ENCODE measurements around the gene ERGIC1. TPM values are rescaled to one million over a fixed set of nuclear protein-coding genes. Genes with fewer than 3 reads are reported as not detected.

The ERGIC1 gene
- total and polyA plus RNA-seq, 2 of the 8 experiments (the other 6 are each of a cell fraction or from before 2014, with no cell fraction given) = 95.3 to 106 TPM

DNA sequence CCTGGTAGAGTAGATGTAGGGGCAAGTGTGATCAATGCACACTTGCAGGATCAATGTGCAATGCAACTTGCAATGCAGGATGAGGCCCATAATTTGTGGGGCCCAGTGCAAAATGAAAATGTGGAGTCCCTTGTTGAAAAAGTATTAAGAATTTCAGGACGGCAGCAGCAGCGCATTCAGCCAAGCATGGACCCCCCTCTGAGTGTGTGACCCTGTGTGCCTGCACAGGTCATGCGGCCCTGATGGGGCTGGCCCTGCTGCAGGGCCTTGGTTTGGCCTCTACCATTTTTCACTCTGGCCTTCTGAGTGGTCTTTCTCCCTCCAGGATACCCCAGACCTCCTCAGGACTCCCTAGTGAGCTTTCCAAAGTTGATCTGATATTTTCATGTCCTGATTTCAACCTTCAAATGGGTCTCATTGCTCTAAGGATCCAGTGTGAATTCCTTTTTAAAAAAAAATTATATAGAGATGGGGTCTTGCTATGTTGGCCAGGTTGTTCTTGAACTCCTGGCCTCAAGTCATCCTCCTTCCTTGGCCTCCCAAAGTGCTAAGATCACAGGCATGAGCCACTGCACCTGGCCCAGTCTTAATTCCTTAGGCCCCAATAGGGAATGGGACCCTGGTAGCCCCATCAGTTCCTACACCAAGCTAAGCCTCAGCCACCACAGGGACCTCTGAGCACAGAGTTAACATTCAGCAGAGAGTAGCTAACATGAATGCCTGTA lies 4.3 kb downstream of the ERGIC1 start:
- Histone ChIP-seq H3K79me1 (ENCODE audit: low read depth, low read length) (peaks cover 21% of the 10 kb centered on the region), H3K4me2 (ENCODE audit: insufficient read depth in 1 of 2, low read depth in 2 of 2, low read length in 2 of 2) (no peak overlapping the region), H3K79me2 (ENCODE audit: control insufficient read depth in 1 of 2, insufficient read depth in 2 of 2, low read length in 2 of 2) (peaks cover 16 to 80% of the 10 kb centered on the region in 2 experiments), H2BK120ac (replicated peaks; ENCODE audit: low read depth, low read length) (no peak overlapping the region), H3K18ac (ENCODE audit: extremely low read depth, low read length) (no peak overlapping the region), H3K14ac (ENCODE audit: insufficient read length) (no peak overlapping the region), H3K9me3 (ENCODE audit: insufficient read depth in 2 of 2, low read depth in 1 of 2, low read length in 1 of 2) (no peaks in the 10 kb centered on the region), H3K23ac (ENCODE audit: insufficient read length) (no peak overlapping the region), H2AK5ac (ENCODE audit: low read depth, low read length) (no peak overlapping the region), H2AFZ (ENCODE audit: low read length) (no peak overlapping the region), H3K4me3 (ENCODE audit: extremely low read depth in 1 of 4, insufficient read depth in 2 of 4, low read depth in 3 of 4, low read length in 4 of 4) (no peak overlapping the region), H3K36me3 (ENCODE audit: control insufficient read depth in 2 of 4, insufficient read depth in 4 of 4, low read length in 3 of 4) (peaks cover 0 to 8% (median 4%) of the 10 kb centered on the region in 4 experiments; a peak in 3 of 8 replicates), H3K4me1 (replicated peaks in 1 of 4; ENCODE audit: control insufficient read depth in 3 of 4, insufficient read depth in 4 of 4, low read length in 3 of 4) (peaks cover 2 to 8% (median 6%) of the 10 kb centered on the region in 4 experiments), H4K5ac (ENCODE audit: insufficient read length, low read depth, low read length) (no peak overlapping the region), H2BK15ac (ENCODE audit: low read length) (no peak overlapping the region), H4K91ac (replicated peaks; ENCODE audit: insufficient read length, low read length) (no peak overlapping the region), H2BK5ac (ENCODE audit: low read depth, low read length) (no peak overlapping the region), H2BK20ac (ENCODE audit: low read length) (no peak overlapping the region), H4K20me1 (replicated peaks in 1 of 2; ENCODE audit: control insufficient read depth in 1 of 2, insufficient read depth in 2 of 2, low read length in 2 of 2) (peaks cover 10 to 41% of the 10 kb centered on the region in 2 experiments), H2BK12ac (ENCODE audit: low read depth, low read length) (no peak overlapping the region), H3K27me3 (replicated peaks in 1 of 4; ENCODE audit: control insufficient read depth in 3 of 4, extremely low read depth in 1 of 4, insufficient read depth in 3 of 4, low read length in 3 of 4) (no peaks in the 10 kb centered on the region), H4K8ac (ENCODE audit: extremely low read depth, insufficient read depth, low read length) (no peak overlapping the region), H3K9ac (replicated peaks in 1 of 4; ENCODE audit: extremely low read depth in 1 of 4, low read depth in 3 of 4, low read length in 3 of 4) (no peak overlapping the region; a peak in 1 of 7 replicates), H3K23me2 (ENCODE audit: low read depth, low read length) (peaks cover 2% of the 10 kb centered on the region; the same call in 1 of the 2 replicates), H3K4ac (replicated peaks; ENCODE audit: insufficient read length, low read depth, low read length) (no peak overlapping the region), H3K56ac (replicated peaks; ENCODE audit: insufficient read length, low read depth, low read length) (no peak overlapping the region), H3K27ac (ENCODE audit: low read depth, low read length) (no peak overlapping the region)
- FAIRE-seq (no peak), DNase-seq (ENCODE audit: low read depth in 1 of 2, low spot score in 2 of 2) (no peak)
- ChIA-PET POLR2A (ENCODE audit: partially characterized antibody) (interaction anchor here (2.5 kb wide), 1 partner anchor 10 kb away, joined by 10 read pairs; no protein-coding TSS in a partner anchor), CTCF (ENCODE audit: partially characterized antibody) (interaction anchor here (0.8 to 2.6 kb wide), 5 partner anchors 66 to 145 kb away, joined by 3 to 8 read pairs (median 7); partner anchors contain the start of gene ATP6V0E1)
- TF ChIP-seq, protein P1, sequence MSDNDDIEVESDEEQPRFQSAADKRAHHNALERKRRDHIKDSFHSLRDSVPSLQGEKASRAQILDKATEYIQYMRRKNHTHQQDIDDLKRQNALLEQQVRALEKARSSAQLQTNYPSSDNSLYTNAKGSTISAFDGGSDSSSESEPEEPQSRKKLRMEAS (IDR thresholded peaks at IDR 0.05) = no peak
- TF ChIP-seq SIN3A (conservative IDR thresholded peaks at IDR 0.05 in 1 of 2, IDR thresholded peaks at IDR 0.05 in 1 of 2; ENCODE audit: low read depth in 1 of 2, low read length in 2 of 2) (no peak), HDAC6 (IDR thresholded peaks at IDR 0.05; ENCODE audit: low read depth, low read length) (no peak), BACH1 (IDR thresholded peaks at IDR 0.05; ENCODE audit: low read length) (no peak), ATF2 (IDR thresholded peaks at IDR 0.05; ENCODE audit: low read length) (no peak), CBX8 (IDR thresholded peaks at IDR 0.05; ENCODE audit: borderline replicate concordance, low read depth, low read length) (no peak), TBP (IDR thresholded peaks at IDR 0.05; ENCODE audit: low read depth, low read length) (no peak), RBBP5 (IDR thresholded peaks at IDR 0.05; ENCODE audit: borderline replicate concordance, low read depth, low read length) (no peak), KDM4A (IDR thresholded peaks at IDR 0.05; ENCODE audit: low read depth, low read length, severe bottlenecking) (no peak), KDM1A (IDR thresholded peaks at IDR 0.05; ENCODE audit: borderline replicate concordance, low read length) (no peak)
- 88% methylated on average over 3 of the region's 3 CpGs; no CpG with 5 or more reads in 1 of the 2 experiments for WGBS, 2 experiments (ENCODE audit: extremely low coverage in 1 of 2, insufficient coverage in 1 of 2, insufficient read length in 1 of 2, insufficient replicate concordance in 2 of 2, low coverage in 1 of 2, low lambda C conversion rate in 2 of 2, missing lambda C conversion rate in 1 of 2)
